ENCODE results near the gene CASKIN2. TPM values are rescaled to one million over a fixed set of nuclear protein-coding genes. Genes with fewer than 3 reads are reported as not detected.

The CASKIN2 gene
- total RNA-seq, 5 donors from 2014 or later (not counting 1 experiment from before 2014, with no cell fraction given), result 0.28 to 0.88 (median 0.85) TPM

DNA sequence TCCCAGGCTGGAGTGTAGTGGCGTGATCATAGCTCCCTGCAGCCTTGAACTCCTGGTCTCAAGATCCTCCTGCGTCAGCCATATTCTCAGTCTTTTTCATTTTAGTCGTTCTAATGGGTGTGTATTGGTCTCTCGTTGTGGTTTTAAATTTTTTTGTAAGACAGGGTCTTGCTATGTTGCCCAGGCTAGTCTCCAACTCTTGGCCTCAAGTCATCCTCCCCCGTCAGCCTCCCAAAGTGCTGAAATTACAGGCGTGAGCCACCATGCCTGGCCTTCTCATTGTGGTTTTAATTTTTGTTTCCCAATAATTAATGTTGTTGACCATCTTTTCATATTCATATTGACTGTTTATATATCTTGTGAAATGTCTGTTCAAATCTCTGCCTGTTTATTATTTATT is 50.3 kb downstream of the CASKIN2 start:
- Histone ChIP-seq H3K27ac (ENCODE audit: low read length) (no peak overlapping the region), H3K9me3 (no peaks in the 10 kb centered on the region), H3K36me3 (ENCODE audit: control insufficient read depth in 2 of 2, extremely low read depth in 1 of 2, insufficient read depth in 1 of 2, low read length in 1 of 2) (no peaks in the 10 kb centered on the region), H3K4me3 (ENCODE audit: control insufficient read depth in 1 of 2, extremely low read depth in 1 of 2, low read length in 1 of 2) (no peak overlapping the region), H3K27me3 (replicated peaks in 1 of 2; ENCODE audit: control insufficient read depth in 2 of 2, extremely low read depth in 1 of 2, insufficient read depth in 2 of 2, low read length in 1 of 2) (no peaks in the 10 kb centered on the region), H3K4me1 (ENCODE audit: control insufficient read depth in 1 of 2, extremely low read depth in 1 of 2, insufficient read depth in 2 of 2, low read length in 2 of 2) (no peaks in the 10 kb centered on the region)
- no peak for DNase-seq
- CTCF ChIA-PET, result interaction anchor here in 1 of 2 donors (0.7 to 1.0 kb wide), 2 partner anchors 11 to 37 kb away, joined by 3 to 7 read pairs; no protein-coding TSS in a partner anchor
- Mint-ChIP-seq H3K27me3 (no peaks in the 10 kb centered on the region), H3K36me3 (peaks cover 6% of the 10 kb centered on the region), H3K9me3 (no peaks in the 10 kb centered on the region), H3K27ac (no peak overlapping the region), H3K4me1 (peaks cover 17 to 31% (median 23%) of the 10 kb centered on the region in 3 donors), H3K4me3 (no peak overlapping the region)
- POLR2A ChIA-PET, result no interaction called here
- 100% methylated on average over 2 of the region's 6 CpGs for WGBS (ENCODE audit: insufficient coverage)
- ATAC-seq (replicated peaks in 1 of 4), result no peak

DNA sequence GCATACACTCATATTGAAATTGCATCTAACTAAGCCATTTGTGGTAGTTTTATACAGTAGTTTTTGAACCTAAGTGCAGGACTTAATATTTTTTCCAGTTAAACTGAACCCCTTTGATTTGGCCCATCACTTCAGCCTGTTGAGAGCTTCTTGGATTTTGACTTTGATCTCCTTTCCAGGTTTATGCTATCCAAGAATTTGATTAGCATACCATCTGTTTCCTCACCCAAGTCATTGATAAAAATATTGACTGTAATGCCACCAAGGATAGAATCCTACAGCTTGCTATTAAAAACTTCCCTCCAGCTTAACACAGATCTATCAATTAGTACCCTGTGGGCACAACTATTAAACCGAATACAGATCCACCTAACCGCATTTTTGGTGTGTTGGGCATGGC is 51.7 kb downstream of the CASKIN2 start:
- H3K36me3 ChIP-seq (ENCODE audit: control insufficient read depth in 2 of 2, extremely low read depth in 1 of 2, insufficient read depth in 1 of 2, low read length in 1 of 2), result no peaks in the 10 kb centered on the region
- Mint-ChIP-seq H3K9me3 (no peaks in the 10 kb centered on the region), H3K27me3 (no peaks in the 10 kb centered on the region), H3K27ac (no peak overlapping the region), H3K4me1 (peaks cover 30 to 44% (median 35%) of the 10 kb centered on the region in 3 donors), H3K4me3 (no peak overlapping the region), H3K36me3 (peaks cover 6% of the 10 kb centered on the region)
- no peaks in the 10 kb centered on the region for H3K9me3 ChIP-seq
- no peak overlapping the region for H3K27ac ChIP-seq (ENCODE audit: low read length)
- ChIA-PET CTCF (interaction anchor here in 1 of 2 donors (0.5 kb wide), 1 partner anchor 11 kb away, joined by 3 read pairs; no protein-coding TSS in a partner anchor), POLR2A (interaction anchor here in 1 of 2 donors (0.6 kb wide), 1 partner anchor 148 kb away, joined by 6 read pairs; no protein-coding TSS in a partner anchor)
- ATAC-seq (replicated peaks in 1 of 4), result no peak
- H3K4me1 ChIP-seq (ENCODE audit: control insufficient read depth in 1 of 2, extremely low read depth in 1 of 2, insufficient read depth in 2 of 2, low read length in 2 of 2), result no peaks in the 10 kb centered on the region
- WGBS (ENCODE audit: insufficient coverage), result no CpG with 5 or more reads among the region's 2 CpGs
- DNase-seq, result no peak
- no peak overlapping the region for H3K4me3 ChIP-seq (ENCODE audit: control insufficient read depth in 1 of 2, extremely low read depth in 1 of 2, low read length in 1 of 2)
- H3K27me3 ChIP-seq (replicated peaks in 1 of 2; ENCODE audit: control insufficient read depth in 2 of 2, extremely low read depth in 1 of 2, insufficient read depth in 2 of 2, low read length in 1 of 2), result no peaks in the 10 kb centered on the region

DNA sequence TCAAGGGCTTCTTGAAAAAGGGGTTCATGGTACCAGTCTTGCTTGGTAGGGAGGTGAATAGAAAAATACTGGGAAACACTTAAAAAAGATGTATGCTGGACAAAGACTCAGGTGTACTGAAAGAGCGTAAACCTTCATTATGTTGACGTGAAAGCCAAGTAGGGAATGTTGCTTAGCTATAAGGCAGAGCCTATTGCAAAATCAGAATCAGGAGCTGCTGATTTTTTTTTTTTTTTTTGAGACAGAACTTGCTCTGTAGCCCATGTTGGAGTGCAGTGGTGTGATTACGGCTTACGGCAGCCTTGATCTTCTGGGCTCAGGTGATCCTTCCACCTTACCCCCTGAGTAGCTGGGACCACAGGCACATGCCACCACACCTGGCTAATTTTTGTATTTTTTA is 55.0 kb downstream of the CASKIN2 start:
- no peaks in the 10 kb centered on the region for H3K27me3 Mint-ChIP-seq
- H3K36me3 Mint-ChIP-seq, result no peaks in the 10 kb centered on the region
- peaks cover 48 to 55% (median 54%) of the 10 kb centered on the region in 3 donors for H3K4me1 Mint-ChIP-seq
- no peak overlapping the region for H3K4me3 Mint-ChIP-seq
- Histone ChIP-seq H3K4me3 (ENCODE audit: control insufficient read depth in 1 of 2, extremely low read depth in 1 of 2, low read length in 1 of 2) (no peak overlapping the region), H3K36me3 (ENCODE audit: control insufficient read depth in 2 of 2, extremely low read depth in 1 of 2, insufficient read depth in 1 of 2, low read length in 1 of 2) (no peaks in the 10 kb centered on the region), H3K27ac (ENCODE audit: low read length) (no peak overlapping the region), H3K9me3 (no peaks in the 10 kb centered on the region), H3K27me3 (replicated peaks in 1 of 2; ENCODE audit: control insufficient read depth in 2 of 2, extremely low read depth in 1 of 2, insufficient read depth in 2 of 2, low read length in 1 of 2) (no peaks in the 10 kb centered on the region), H3K4me1 (ENCODE audit: control insufficient read depth in 1 of 2, extremely low read depth in 1 of 2, insufficient read depth in 2 of 2, low read length in 2 of 2) (peaks cover 13 to 18% of the 10 kb centered on the region in 2 experiments)
- 82% methylated on average over 2 of the region's 4 CpGs for WGBS (ENCODE audit: insufficient coverage)
- ChIA-PET POLR2A (no interaction called here), CTCF (interaction anchor here in 1 of 2 donors (0.5 to 0.8 kb wide), 2 partner anchors 56 to 337 kb away, joined by 3 to 5 read pairs; partner anchors contain the start of gene TSEN54)
- DNase-seq, result no peak
- H3K9me3 Mint-ChIP-seq, result no peaks in the 10 kb centered on the region
- H3K27ac Mint-ChIP-seq, result peak overlapping the region in 1 of 2 donors; percentile 55
- ATAC-seq (replicated peaks in 1 of 4), result no peak

DNA sequence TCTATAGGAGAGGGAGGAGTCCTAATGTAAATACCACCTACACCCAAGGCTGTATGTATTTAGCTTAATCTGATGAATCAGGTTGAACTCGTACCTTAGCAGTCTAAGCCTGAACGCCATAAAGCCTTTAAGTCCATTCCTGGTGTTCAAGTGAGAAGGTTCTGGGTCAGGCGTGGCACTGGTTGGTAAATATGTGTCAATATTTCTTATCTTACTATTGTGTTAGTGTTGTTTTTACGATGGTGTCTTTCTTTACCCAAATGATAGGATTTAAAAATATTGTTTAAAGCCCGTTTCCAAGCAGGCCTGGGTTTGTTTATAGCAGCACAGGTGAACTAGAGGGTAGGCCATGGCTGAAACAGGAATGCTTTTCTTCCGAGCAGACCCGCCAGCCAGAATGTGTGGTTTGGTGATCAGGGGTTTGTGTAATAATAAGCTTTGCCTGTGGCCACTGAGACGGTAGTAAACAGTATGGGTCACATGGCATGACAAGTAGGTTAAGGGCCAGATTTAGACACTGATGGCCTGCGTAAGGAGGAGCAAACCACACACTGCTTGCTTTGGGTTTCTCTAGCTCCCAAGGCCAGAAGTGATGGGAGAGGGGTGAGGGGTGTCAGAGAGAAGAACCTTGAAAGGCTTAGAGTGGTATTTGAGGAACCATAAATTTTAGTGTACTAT is 55.6 kb downstream of the CASKIN2 start:
- ChIA-PET CTCF (interaction anchor here in 1 of 2 donors (0.5 to 0.8 kb wide), 2 partner anchors 57 to 337 kb away, joined by 3 to 5 read pairs; partner anchors contain the start of gene TSEN54), POLR2A (no interaction called here)
- no peaks in the 10 kb centered on the region for H3K27me3 Mint-ChIP-seq
- ATAC-seq (replicated peaks in 1 of 4), result no peak
- Histone ChIP-seq H3K27ac (ENCODE audit: low read length) (no peak overlapping the region), H3K4me3 (ENCODE audit: control insufficient read depth in 1 of 2, extremely low read depth in 1 of 2, low read length in 1 of 2) (no peak overlapping the region), H3K9me3 (no peaks in the 10 kb centered on the region), H3K27me3 (replicated peaks in 1 of 2; ENCODE audit: control insufficient read depth in 2 of 2, extremely low read depth in 1 of 2, insufficient read depth in 2 of 2, low read length in 1 of 2) (no peaks in the 10 kb centered on the region), H3K36me3 (ENCODE audit: control insufficient read depth in 2 of 2, extremely low read depth in 1 of 2, insufficient read depth in 1 of 2, low read length in 1 of 2) (no peaks in the 10 kb centered on the region), H3K4me1 (ENCODE audit: control insufficient read depth in 1 of 2, extremely low read depth in 1 of 2, insufficient read depth in 2 of 2, low read length in 2 of 2) (peaks cover 13 to 18% of the 10 kb centered on the region in 2 experiments)
- peak overlapping the region; percentile 44 to 55 for H3K27ac Mint-ChIP-seq
- no peak overlapping the region for H3K4me3 Mint-ChIP-seq
- 84% methylated on average over 6 of the region's 9 CpGs for WGBS (ENCODE audit: insufficient coverage)
- H3K4me1 Mint-ChIP-seq, result peaks cover 44 to 52% (median 49%) of the 10 kb centered on the region in 3 donors
- no peaks in the 10 kb centered on the region for H3K9me3 Mint-ChIP-seq
- DNase-seq, result no peak
- no peaks in the 10 kb centered on the region for H3K36me3 Mint-ChIP-seq

DNA sequence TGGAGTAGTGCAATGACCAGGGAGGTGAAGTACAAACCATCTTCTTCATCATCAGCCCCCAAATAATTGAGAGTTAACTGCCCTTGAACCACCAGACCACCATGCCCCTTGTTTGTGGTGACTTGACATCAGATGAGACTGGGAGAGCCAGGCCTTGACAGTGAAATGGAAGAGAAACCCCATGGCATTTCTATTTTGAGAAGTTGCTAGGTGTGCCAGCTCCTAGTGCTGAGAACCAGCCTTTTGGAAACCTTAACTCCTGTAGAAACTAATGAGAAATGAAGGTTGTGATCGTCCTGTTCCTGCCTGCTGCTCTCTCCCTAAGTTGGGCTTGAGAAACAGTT is 56.1 kb downstream of the CASKIN2 start:
- H3K4me1 Mint-ChIP-seq, result peaks cover 44 to 51% (median 44%) of the 10 kb centered on the region in 3 donors

DNA sequence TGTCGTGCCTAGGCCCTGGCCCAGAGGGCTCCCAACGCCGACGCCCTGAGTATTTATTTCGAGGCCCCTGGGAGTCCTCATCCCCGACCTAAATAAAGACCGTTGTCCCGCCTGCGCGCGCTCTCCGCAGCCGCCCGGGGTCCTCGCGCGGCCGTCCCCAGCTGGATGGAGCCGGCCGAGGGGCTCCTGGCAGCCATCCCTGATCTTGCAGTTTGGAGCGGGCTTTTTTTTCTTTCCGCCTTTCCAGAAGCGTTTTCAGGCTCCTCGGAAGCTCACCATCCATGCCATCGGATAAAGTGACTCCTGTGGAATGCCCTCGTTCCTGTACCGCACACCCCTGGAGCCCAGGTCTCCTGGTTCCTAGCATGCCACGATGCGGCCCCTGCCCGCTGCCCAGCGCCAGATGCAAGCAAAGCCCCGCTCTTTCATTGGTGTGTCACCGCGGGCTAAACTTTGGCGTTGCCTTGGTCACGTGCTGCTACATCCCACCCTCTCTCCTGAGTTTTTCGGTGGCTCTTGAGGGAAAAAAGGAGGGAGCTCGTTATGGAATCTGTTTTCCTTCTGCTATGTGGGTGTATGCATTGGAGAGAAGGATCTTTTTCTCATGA is 58.2 kb downstream of the CASKIN2 start:
- ChIA-PET CTCF (interaction anchor here in 1 of 2 donors (0.6 to 1.5 kb wide), 4 partner anchors 30 to 408 kb away, joined by 3 to 5 read pairs (median 4); partner anchors contain the start of gene SLC25A19), POLR2A (interaction anchor here in 1 of 2 donors (0.7 to 1.5 kb wide), 2 partner anchors 52 to 312 kb away, joined by 3 to 5 read pairs; partner anchors contain the start of gene GRB2)
- ATAC-seq (replicated peaks in 1 of 4) (peak; percentile 8 to 28 (median 19)), DNase-seq (peak in 13 of 35 experiments; percentile 1 to 31 (median 7))
- H3K4me1 ChIP-seq (ENCODE audit: control insufficient read depth in 1 of 2, extremely low read depth in 1 of 2, insufficient read depth in 2 of 2, low read length in 2 of 2), result peaks cover 13 to 18% of the 10 kb centered on the region in 2 experiments
- H3K9me3 Mint-ChIP-seq, result no peaks in the 10 kb centered on the region
- H3K27me3 ChIP-seq (replicated peaks in 1 of 2; ENCODE audit: control insufficient read depth in 2 of 2, extremely low read depth in 1 of 2, insufficient read depth in 2 of 2, low read length in 1 of 2), result no peaks in the 10 kb centered on the region
- H3K4me3 Mint-ChIP-seq, result peak overlapping the region; percentile 89 to 94 (median 90)
- H3K27ac Mint-ChIP-seq, result peak overlapping the region; percentile 49 to 95
- no peak overlapping the region for H3K27ac ChIP-seq (ENCODE audit: low read length)
- peak overlapping the region; percentile 96 for H3K4me3 ChIP-seq (ENCODE audit: control insufficient read depth in 1 of 2, extremely low read depth in 1 of 2, low read length in 1 of 2)
- H3K27me3 Mint-ChIP-seq, result no peaks in the 10 kb centered on the region
- peaks cover 32 to 41% (median 34%) of the 10 kb centered on the region in 3 donors for H3K4me1 Mint-ChIP-seq
- H3K36me3 Mint-ChIP-seq, result no peaks in the 10 kb centered on the region
- no peaks in the 10 kb centered on the region for H3K9me3 ChIP-seq
- no peaks in the 10 kb centered on the region for H3K36me3 ChIP-seq (ENCODE audit: control insufficient read depth in 2 of 2, extremely low read depth in 1 of 2, insufficient read depth in 1 of 2, low read length in 1 of 2)
- 2% methylated on average over 31 of the region's 38 CpGs for WGBS (ENCODE audit: insufficient coverage)

More for the DNA sequence above, 56.1 kb downstream of the CASKIN2 start:
- ChIA-PET POLR2A (no interaction called here), CTCF (no interaction called here)
- Mint-ChIP-seq H3K9me3 (no peaks in the 10 kb centered on the region), H3K4me3 (no peak overlapping the region), H3K36me3 (no peaks in the 10 kb centered on the region), H3K27ac (peak overlapping the region in 1 of 2 donors; percentile 53), H3K27me3 (no peaks in the 10 kb centered on the region)
- Histone ChIP-seq H3K9me3 (no peaks in the 10 kb centered on the region), H3K27ac (ENCODE audit: low read length) (no peak overlapping the region), H3K4me3 (ENCODE audit: control insufficient read depth in 1 of 2, extremely low read depth in 1 of 2, low read length in 1 of 2) (no peak overlapping the region), H3K27me3 (replicated peaks in 1 of 2; ENCODE audit: control insufficient read depth in 2 of 2, extremely low read depth in 1 of 2, insufficient read depth in 2 of 2, low read length in 1 of 2) (no peaks in the 10 kb centered on the region), H3K4me1 (ENCODE audit: control insufficient read depth in 1 of 2, extremely low read depth in 1 of 2, insufficient read depth in 2 of 2, low read length in 2 of 2) (peaks cover 13 to 18% of the 10 kb centered on the region in 2 experiments), H3K36me3 (ENCODE audit: control insufficient read depth in 2 of 2, extremely low read depth in 1 of 2, insufficient read depth in 1 of 2, low read length in 1 of 2) (no peaks in the 10 kb centered on the region)
- ATAC-seq (replicated peaks in 1 of 4) (no peak), DNase-seq (no peak)
- WGBS (ENCODE audit: insufficient coverage), result no CpG with 5 or more reads among the region's 1 CpG
